Activated CD8-positive, alpha-beta T cell treated with anti-CD3 and anti-CD28 coated beads for 36 hours (primary cell): ENCODE measurements around the gene NXPE4. TPM values are rescaled to one million over a fixed set of nuclear protein-coding genes. Genes with fewer than 3 reads are reported as not detected.
"Not testable (repeated sequence)": the region's sequence is repeated elsewhere in the genome, so short reads cannot be mapped to it uniquely, and the experiment has no call there.

Experiments used
- ATAC-seq: fragments of 200-7000 bp; cut with Tn5 transposase; one replicate; pipeline ENCODE4 v1.10.0; 2021; ENCODE audit warnings: mild to moderate bottlenecking, moderate library complexity
- CTCF ChIA-PET: fragments of 350-600 bp; sonication (Branson Sonifier 250); formaldehyde crosslinking; loops from one replicate; lab custom pipeline; 2021; ENCODE audit warnings: antibody characterized with exemption; lab: Charles Lee
- POLR2A ChIA-PET: fragments of 350-600 bp; sonication (Branson Sonifier 250); formaldehyde crosslinking; loops from one replicate; lab custom pipeline; 2021; ENCODE audit warnings: antibody characterized with exemption; lab: Charles Lee
- DNase-seq: peaks from one replicate; pipeline ENCODE4 v3.0.0-alpha.2; 2020
- H3K27ac Mint-ChIP-seq: one replicate; pipeline ENCODE4 v1.8.0; 2021; ENCODE audit warnings: mild to moderate bottlenecking, mixed read lengths
- H3K27me3 Mint-ChIP-seq: one replicate; pipeline ENCODE4 v1.8.0; 2021; ENCODE audit warnings: mixed read lengths
- H3K36me3 Mint-ChIP-seq: one replicate; pipeline ENCODE4 v1.8.0; 2021; ENCODE audit warnings: low read depth, mixed read lengths
- H3K4me1 Mint-ChIP-seq: one replicate; pipeline ENCODE4 v1.8.0; 2021; ENCODE audit warnings: low read depth, mixed read lengths
- H3K4me3 Mint-ChIP-seq: one replicate; pipeline ENCODE4 v1.8.0; 2021; ENCODE audit warnings: mild to moderate bottlenecking, moderate library complexity, mixed read lengths
- H3K9me3 Mint-ChIP-seq: one replicate; pipeline ENCODE4 v1.8.0; 2021; ENCODE audit warnings: mixed read lengths
- intact Hi-C: fragments of 100-400 bp; cut with micrococcal nuclease; formaldehyde crosslinking; loops from one replicate; pipeline ENCODE4 v1.10.0; 2022
- total RNA-seq, 2 experiments: library from RNA; stranded (reverse); gene quantifications; one replicate each; pipeline ENCODE4 v1.2.3, GENCODE V29; 2021
- TF ChIP-seq, protein P1 (sequence below): fragments of 200-600 bp; IDR thresholded peaks from one replicate; pipeline ENCODE4 v1.8.0; 2022; ENCODE audit warnings: antibody characterized with exemption, mild to moderate bottlenecking

NXPE4 gene
- not detected for total RNA-seq

DNA sequence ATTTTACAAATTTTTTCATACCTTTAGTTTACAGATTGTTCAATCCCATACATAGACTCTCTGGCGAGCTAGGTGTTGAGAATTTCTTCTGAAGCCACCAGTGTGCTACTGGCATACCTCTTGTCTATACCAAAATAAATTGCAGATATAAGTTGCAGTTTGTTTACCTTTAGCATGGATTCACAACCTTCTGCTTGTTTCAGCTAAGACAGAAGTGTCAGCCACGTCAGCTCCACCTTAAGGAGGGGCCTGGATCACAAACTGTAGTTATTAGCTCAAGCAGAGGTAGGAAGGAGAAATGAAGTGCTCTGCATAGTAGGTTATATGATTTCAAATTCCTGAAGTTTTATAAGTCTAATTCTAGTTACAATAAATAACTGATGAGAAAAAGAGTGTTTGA lies at the start of gene NXPE4:
TSS of gene NXPE4 (minus strand) at position 216 of the 400 bp plus-strand sequence. CDS start 1,027 bp downstream, outside the sequence.
- Mint-ChIP-seq H3K4me3 (no peak within 1 kb of the TSS), H3K4me1 (no peaks in the 10 kb centered on the region), H3K27ac (no peak within 1 kb of the TSS), H3K27me3 (peaks cover 4% of the 10 kb centered on the region), H3K36me3 (no peaks in the 10 kb centered on the region), H3K9me3 (no peaks in the 10 kb centered on the region)
- intact Hi-C loops, result no loop called here
- DNase-seq, result no peak
- POLR2A ChIA-PET, result no interaction called here
- CTCF ChIA-PET, result no interaction called here
- TF ChIP-seq, protein P1, sequence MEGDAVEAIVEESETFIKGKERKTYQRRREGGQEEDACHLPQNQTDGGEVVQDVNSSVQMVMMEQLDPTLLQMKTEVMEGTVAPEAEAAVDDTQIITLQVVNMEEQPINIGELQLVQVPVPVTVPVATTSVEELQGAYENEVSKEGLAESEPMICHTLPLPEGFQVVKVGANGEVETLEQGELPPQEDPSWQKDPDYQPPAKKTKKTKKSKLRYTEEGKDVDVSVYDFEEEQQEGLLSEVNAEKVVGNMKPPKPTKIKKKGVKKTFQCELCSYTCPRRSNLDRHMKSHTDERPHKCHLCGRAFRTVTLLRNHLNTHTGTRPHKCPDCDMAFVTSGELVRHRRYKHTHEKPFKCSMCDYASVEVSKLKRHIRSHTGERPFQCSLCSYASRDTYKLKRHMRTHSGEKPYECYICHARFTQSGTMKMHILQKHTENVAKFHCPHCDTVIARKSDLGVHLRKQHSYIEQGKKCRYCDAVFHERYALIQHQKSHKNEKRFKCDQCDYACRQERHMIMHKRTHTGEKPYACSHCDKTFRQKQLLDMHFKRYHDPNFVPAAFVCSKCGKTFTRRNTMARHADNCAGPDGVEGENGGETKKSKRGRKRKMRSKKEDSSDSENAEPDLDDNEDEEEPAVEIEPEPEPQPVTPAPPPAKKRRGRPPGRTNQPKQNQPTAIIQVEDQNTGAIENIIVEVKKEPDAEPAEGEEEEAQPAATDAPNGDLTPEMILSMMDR, result no peak
- no peak for ATAC-seq

DNA sequence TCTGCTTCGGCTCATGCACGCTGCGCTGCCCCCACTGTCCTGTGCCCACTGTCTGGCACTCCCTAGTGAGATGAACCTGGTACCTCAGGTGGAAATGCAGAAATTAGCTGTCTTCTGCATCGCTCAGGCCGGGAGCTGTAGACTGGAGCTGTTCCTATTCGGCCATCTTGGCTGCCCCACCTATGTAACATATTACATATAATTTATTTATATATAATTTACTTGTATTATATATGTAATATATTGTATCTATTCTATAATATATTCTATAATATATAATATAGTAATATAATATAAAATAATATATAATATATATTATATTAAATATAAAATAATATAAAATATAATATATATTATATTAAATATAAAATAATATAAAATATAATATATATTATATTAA lies 43.9 kb upstream of the NXPE4 start:
- ATAC-seq, H3K4me3 Mint-ChIP-seq, H3K27ac Mint-ChIP-seq, H3K27me3 Mint-ChIP-seq, H3K9me3 Mint-ChIP-seq, H3K4me1 Mint-ChIP-seq, POLR2A ChIA-PET, DNase-seq, intact Hi-C loops, H3K36me3 Mint-ChIP-seq, CTCF ChIA-PET: not testable (repeated sequence)

DNA sequence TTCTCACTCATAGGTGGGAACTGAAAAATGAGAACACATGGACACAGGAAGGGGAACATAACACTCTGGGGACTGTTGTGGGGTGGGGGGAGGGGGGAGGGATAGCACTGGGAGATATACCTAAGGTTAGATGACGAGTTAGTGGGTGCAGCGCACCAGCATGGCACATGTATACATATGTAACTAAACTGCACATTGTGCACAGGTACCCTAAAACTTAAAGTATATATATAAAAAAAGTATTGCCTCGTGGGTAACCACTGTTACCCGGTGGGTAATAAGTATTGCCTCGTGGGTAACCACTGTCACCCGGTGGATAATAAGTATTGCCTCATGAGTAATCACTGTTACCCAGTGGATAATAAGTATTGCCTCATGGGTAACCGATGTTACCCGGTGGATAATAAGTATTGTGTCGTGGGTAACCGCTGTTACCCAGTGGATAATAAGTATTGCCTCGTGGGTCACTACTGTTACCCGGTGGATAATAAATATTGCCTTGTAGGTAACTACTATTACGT lies 35.9 kb upstream of the NXPE4 start:
- CTCF ChIA-PET, H3K36me3 Mint-ChIP-seq, H3K27me3 Mint-ChIP-seq, POLR2A ChIA-PET, H3K4me3 Mint-ChIP-seq, intact Hi-C loops, H3K27ac Mint-ChIP-seq, H3K9me3 Mint-ChIP-seq, H3K4me1 Mint-ChIP-seq: not testable (repeated sequence)
- DNase-seq (peak; percentile 27), ATAC-seq (peak; percentile 27)

DNA sequence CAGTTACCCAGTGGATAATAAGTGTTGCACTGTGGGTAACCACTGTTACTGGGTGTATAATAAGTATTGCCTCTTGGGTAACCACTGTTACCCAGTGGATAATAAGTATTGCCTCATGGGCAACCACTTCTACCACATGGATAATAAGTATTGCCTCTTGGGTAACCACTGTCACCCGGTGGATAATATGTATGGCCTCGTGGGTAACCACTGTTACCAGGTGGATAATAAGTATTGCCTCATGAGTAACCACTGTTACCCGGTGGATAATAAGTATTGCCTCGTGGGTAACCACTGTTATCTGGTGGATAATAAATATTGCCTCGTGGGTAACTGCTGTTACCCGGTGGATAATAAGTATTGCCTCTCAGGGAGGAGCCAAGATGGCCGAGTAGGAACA lies 29.7 kb upstream of the NXPE4 start:
- TF ChIP-seq, protein P1, result no peak
- POLR2A ChIA-PET, result no interaction called here
- intact Hi-C loops, result no loop called here
- H3K27ac Mint-ChIP-seq, result no peak overlapping the region
- no peaks in the 10 kb centered on the region for H3K36me3 Mint-ChIP-seq
- H3K27me3 Mint-ChIP-seq, result no peaks in the 10 kb centered on the region
- DNase-seq (no peak), ATAC-seq (no peak)
- no peaks in the 10 kb centered on the region for H3K4me1 Mint-ChIP-seq
- no peak overlapping the region for H3K4me3 Mint-ChIP-seq
- CTCF ChIA-PET, result no interaction called here
- H3K9me3 Mint-ChIP-seq, result peaks cover 2% of the 10 kb centered on the region

DNA sequence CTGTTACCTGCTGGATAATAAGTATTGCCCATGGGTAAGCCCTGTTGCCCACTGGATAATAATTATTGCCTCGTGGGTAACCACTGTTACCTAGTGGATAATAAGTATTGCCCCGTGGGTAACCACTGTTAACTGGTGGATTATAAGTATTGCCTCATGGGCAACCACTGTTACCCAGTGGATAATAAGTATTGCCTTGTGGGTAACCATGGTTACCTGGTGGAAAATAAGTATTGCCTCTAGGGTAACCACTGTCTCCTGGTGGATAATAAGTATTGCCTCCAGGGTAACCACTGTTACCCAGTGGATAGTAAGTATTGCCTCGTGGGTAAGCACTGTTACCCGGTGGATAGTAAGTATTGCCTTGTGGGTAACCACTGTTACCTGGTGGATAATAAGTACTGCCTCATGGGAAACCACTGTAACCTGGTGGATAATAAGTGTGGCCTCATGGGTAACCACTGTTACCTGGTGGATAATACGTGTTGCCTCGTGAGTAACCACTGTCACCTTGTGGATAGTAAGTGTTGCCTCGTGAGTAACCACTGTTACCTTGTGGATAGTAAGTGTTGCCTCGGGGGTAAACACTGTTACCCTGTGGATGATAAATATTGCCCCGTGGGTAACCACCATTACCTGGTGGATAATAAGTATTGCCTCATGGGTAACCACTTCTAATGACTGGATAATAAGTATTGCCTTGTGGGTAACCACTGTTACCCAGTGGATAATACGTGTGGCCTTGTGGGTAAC lies 29.0 kb upstream of the NXPE4 start:
- TF ChIP-seq, protein P1, result no peak
- peaks cover 2% of the 10 kb centered on the region for H3K9me3 Mint-ChIP-seq
- ChIA-PET POLR2A (no interaction called here), CTCF (no interaction called here)
- DNase-seq (no peak), ATAC-seq (no peak)
- H3K4me3 Mint-ChIP-seq, result no peak overlapping the region
- H3K4me1 Mint-ChIP-seq, result no peaks in the 10 kb centered on the region
- no peak overlapping the region for H3K27ac Mint-ChIP-seq
- H3K27me3 Mint-ChIP-seq, result no peaks in the 10 kb centered on the region
- intact Hi-C loops, result no loop called here
- no peaks in the 10 kb centered on the region for H3K36me3 Mint-ChIP-seq

DNA sequence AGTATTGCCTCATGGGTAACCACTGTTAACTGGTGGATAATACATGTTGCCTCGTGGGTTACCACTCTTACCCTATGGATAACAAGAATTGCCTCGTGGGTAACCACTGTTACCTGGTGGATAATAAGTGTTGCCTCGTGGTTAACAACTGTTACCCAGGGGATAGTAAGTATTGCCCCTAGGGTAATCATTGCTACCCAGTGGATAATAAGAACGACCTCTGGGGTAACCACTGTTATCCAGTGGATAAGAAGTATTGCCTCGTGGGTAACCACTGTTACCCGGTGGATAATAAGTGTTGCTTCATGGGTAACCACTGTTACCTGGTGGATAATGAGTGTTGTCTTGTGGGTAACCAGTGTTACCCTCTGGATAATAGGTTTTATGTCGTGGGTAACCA lies 28.1 kb upstream of the NXPE4 start:
- H3K36me3 Mint-ChIP-seq, result no peaks in the 10 kb centered on the region
- no peaks in the 10 kb centered on the region for H3K27me3 Mint-ChIP-seq
- peaks cover 2% of the 10 kb centered on the region for H3K9me3 Mint-ChIP-seq

More for the DNA sequence above, 28.1 kb upstream of the NXPE4 start:
- DNase-seq (no peak), ATAC-seq (no peak)
- ChIA-PET CTCF (no interaction called here), POLR2A (no interaction called here)
- intact Hi-C loops, result no loop called here
- no peak overlapping the region for H3K27ac Mint-ChIP-seq
- no peaks in the 10 kb centered on the region for H3K4me1 Mint-ChIP-seq
- no peak overlapping the region for H3K4me3 Mint-ChIP-seq
- TF ChIP-seq, protein P1, result no peak
